DMS 273 (cell line): Measurements from ENCODE around the gene MRPS23.

Source experiments
- DNase-seq: peaks from one replicate; lab custom pipeline; 2025; ENCODE audit not compliant: unreplicated experiment; lab: John Stamatoyannopoulos, UW

MRPS23 gene

GRCh38 chr17:57849874-57850754 is at the start of gene MRPS23:
Gene MRPS23 (minus strand): TSS chr17:57850044. CDS start chr17:57850010, 34 bp downstream.
- DNase-seq, result peak; percentile 99

GRCh38 chr17:57899391-57899790 is 49.5 kb upstream of the MRPS23 start:
- peak; percentile 69 for DNase-seq

DNA sequence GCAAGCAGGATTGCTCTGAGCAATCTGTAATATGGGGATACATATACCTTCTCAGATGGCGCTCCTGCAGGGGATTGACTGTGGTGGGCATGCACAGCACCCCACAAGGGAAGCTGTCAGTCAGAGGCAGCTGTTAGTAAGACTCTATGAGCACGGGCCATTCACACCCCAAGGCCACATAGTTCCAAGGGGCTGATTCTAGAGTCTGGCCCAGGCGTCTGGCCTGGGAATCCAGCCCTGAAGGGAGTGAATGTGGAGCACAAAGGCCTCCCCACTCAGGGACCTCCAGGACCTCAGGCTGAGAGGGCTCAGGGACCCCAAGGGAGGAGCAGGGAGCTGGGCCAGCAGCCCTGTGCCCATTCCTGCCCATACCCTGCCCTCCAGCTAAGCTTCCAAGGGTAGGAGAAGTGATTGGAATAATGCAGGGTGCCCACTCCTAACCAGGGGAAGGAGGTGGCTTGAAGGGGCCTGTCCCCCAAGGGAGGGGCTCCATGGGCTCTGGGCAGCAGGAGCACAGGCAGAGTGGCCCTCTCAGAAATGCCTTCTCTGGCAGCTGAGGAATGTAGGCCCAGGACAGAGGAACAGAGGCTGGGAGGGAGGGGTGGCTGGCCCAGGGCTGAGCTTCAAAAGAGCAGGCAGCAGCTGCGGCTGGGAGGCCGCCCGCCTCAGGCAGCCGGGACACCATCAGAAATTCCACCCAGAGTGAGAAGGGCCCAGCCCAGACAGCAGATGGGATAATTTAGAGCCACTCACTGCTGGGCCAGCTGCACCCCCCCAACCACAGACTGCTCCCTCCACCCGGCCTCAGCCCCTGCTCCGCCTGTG is 48.9 kb upstream of the MRPS23 start:
- DNase-seq, result peak; percentile 97

DNA sequence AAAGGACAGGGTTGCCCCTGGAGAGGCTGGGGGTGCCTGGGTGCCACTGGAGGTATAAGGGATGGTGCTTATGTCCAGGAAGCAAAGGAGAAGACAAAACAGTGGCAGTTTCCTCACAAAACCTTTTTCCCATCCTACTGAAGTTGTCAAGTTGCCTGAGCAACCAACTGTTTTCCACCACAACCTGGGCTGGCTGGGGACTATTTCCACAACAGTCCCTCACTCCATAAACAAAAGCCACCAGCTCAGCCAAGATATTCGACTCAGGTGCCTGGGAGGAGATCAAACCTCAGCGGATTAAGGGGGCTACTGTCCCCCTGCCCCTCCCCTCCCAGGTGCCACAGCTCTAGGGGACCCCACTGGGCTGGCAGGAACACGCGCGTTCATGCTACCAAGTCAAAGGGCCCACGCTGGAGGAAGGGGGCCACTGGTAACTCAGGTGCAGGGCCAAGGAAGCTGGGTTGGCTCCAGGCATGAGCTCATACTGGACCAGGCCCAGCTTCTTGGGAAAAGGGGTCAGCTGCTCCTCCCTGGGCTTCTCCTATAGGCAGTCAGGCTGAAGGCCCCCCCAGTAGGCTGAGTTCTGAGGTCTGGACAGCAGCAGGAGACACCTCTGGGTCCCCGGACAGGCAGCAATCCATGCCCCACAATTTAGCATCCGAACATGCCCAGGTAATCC is 45.7 kb upstream of the MRPS23 start:
- DNase-seq, result no peak

- DNase-seq, result no peak
These were observed 45.0 kb upstream of the MRPS23 start for GRCh38 chr17:57894848-57895247.

GRCh38 chr17:57892820-57893595 is 43.2 kb upstream of the MRPS23 start:
- peak; percentile 40 for DNase-seq

DNA sequence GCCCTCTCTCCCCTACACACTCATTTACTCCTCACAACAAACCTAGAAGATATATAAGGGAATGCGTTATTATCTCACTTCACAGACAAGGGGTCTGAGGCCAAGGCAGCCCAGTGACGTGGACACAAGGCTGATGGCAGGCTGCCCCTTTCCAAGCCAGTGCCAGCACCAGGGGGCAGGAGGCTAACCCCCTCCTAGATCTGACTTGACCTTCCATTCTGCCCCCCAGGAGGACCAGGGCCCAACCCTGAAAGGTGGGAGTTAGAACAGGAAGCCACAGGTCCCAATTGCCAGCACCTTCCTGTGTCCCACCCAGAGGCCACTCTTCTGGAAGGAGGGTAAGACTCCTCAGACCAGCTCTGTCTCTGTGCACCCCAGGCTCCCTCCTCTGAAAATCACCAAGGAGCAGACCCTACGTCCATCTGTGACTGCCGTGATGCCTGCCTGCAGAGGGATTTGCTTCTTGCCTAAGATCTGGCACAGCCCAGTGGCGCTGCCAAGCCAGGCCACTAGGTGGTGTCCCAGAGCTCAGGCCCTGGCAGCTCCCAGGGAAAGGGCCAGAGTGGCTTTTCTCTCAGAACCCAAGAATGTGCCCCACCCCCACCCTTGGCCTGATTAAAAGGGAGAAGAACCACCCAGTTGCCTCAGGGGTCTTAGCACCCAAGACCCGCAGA is 42.4 kb upstream of the MRPS23 start:
- peak; percentile 89 for DNase-seq

GRCh38 chr17:57890857-57891232 is 41.0 kb upstream of the MRPS23 start:
- no peak for DNase-seq

- peak; percentile 73 for DNase-seq
These were observed 40.3 kb upstream of the MRPS23 start for GRCh38 chr17:57889892-57890856.

GRCh38 chr17:57889252-57889651 is 39.4 kb upstream of the MRPS23 start:
- no peak for DNase-seq

DNA sequence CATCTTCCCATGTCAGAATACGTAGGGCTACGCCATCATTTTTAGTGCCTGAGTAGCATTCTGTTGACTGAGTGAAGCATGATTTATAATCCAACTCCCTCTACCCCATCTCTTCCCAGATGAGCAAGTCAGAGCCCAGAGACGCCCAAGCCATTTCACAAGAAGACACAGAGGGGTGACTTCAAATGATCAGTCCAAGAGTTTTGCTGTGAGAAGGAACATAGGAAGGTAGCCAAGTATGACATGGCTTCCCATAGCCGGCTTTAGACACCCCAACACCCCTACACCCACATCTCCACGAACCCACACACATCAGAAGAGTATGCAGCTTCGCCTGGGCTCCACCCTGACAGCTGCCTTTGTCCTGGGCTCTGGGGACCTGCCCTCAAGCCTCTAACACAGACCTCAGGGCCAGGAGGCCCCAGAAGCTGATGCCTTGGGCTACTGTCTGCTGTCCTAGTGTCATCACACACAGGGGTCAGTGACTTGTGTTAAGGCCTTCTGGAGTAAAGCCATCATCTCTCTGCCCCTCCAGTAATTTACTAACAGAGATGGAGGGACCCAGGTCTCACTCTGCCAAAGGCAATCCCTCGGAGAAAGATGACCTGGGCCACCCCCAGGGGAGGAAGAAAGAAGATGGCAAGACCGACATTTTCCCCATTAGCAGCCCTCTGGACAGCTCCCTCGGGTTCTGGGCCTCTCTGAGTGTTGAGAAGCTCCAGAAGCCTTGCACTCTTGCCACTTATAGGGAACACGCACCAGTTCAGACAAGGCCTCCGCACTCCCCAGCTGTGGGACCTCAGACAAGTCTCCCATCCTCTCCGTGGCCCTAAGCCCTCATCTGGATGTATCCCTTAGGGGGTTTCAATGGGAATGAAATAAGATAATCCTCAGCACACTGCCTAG is 38.7 kb upstream of the MRPS23 start:
- DNase-seq, result no peak

DNA sequence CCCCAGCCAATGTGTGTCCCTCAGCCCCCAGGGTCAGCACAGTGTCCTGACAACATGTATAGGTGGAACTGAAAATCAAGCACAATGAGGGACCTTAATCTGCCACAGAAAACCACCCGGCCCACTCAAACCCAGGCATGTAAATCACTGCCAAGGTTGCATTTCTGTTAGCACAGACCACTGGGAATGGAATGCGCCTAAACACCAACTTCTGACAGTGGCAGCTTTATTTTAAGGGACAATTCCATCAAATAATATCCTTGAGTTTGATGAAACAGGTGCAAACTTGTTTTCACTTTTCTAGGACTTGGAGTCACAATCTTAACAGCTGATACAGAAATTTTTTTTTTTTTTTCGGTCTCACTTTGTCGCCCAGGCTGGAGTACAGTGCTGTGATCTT is 37.3 kb upstream of the MRPS23 start:
- DNase-seq, result no peak

DNA sequence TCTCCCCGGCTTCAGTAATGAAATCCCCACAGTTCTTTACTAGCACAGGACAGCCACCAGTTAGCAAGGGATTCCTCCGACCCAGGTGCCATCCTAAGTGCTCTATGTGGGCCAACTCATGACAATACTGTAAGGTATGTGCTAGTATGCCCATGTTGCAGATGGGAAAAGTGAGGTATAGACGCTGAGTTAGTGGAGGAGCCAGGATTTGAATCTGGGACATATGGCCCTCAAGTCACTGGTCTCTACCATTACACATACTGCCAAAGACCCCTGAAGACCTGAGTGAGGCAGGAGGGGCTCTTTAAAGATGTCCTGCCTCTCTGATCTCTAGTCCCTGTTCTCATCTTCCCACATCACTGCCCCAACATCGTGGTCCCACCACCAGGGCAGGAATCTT is 36.2 kb upstream of the MRPS23 start:
- no peak for DNase-seq

DNA sequence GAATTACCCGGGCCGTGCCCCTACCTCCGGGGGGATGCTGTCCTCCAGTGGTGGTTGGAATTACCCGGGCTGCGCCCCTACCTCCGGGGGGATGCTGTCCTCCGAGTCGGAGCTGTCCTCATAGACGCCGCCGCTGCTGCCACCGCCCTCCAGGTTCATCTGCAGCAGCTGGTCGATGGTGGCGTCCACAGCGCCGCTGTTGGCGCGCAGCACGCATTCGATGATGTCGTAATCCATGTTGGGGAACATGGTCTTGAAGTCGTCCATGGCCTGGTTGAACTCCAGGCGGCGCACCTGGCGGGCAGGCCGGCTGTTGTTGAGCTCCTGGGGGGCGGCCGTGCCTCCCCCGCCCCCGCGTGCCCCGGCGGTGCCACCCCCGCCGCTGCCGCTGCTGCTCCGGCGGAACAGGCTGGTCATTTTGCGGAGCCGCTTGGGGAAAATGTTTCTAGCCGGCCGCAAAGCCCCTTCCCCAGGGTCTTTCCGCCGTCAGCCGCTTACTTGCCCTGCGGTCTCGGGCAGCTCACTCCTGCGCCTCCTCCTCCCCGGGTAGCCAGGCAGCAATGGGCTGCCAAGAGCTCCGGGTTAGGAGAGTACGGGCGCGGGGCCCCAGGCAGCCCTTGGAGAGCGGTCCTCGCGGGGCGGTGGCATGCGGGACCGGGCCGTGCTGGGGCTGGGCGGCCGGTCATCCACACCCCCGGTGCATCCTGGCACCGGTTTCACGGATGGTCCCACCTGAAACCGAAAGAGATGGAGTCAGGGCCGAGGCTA is 35.5 kb upstream of the MRPS23 start:
- no peak for DNase-seq

DNA sequence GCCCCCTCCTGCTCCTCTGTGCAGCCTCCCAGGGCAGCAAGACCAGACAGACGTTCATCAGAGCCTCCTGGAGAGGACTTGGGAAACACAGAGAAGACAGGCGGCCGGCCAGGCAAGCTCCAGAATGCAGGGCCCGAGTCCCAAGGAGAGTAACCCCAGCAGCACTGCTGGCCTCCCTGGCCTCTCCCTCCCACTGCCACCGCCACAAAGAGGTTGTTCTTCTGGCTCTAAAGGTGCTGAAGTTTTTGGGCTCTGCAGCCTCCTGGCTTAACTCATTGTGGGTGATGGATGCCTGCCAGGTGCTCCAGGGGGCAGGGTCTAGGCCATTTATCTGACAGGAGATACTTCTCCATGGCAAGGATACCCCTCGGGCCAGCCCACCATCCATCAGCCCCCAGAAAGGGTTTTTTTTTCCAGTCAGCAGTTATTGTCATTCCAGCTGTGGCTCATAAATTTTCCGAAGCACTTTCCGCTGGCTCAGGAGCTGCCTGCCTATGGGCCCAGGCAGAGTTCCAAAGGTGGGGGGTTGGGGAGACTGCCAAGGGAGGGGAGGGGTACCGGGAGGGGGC is 32.0 kb upstream of the MRPS23 start:
- DNase-seq, result no peak

DNA sequence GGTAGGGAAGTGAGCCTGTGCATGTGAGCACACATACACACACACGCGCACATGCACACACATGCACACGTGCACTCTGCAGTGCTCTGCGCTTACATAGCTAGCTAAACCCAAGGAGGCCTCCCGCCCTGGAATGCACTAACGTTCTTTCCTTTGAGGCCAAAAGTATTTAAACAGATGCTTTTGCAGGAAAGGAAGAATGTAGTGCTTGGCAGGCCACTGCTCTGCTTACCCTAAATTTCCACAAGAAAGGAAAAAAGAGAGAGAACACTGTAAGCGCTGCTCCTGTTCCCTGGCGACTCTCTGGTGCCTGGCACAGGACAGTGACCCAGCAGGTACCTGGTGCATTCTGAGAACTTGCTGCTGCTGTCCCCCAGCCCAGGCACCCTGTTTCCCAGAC is 31.3 kb upstream of the MRPS23 start:
- no peak for DNase-seq

DNA sequence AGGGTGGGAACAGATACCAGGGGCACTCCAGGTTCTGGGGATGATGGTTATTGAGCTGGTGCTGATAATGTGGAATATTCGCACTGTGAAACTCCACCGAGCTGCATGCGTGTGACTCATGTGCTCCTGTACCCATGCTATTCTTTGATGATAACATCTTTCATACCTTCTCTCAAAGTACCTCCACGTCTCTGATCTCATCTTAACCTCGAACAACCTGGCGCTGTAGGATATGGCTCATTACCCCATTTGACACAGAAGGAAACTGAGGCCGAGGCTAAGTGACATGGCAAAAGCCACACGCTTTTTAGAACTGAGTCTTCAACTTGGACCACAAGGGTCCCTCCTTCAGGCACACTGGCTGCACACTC is 30.2 kb upstream of the MRPS23 start:
- no peak for DNase-seq
